Coronary artery (tissue), 2 donors: ENCODE data around the gene GBA3.

Experiments used
- DNase-seq: peaks from one replicate; pipeline ENCODE4 v3.0.0-alpha.2; 2017; ENCODE audit warnings: low spot score
- H3K27ac ChIP-seq, 2 donors: fragments of 200-600 bp; sonication (generic); one replicate each; pipeline ENCODE4 v1.5.1; 2016 to 2019
- H3K4me3 ChIP-seq: fragments of 200-600 bp; sonication (generic); 2 replicates; pipeline ENCODE4 v1.5.1; 2016; ENCODE audit warnings: mild to moderate bottlenecking, moderate library complexity
- TF ChIP-seq, protein P1 (sequence below): fragments of 200-600 bp; sonication (generic); IDR thresholded peaks from one replicate; pipeline ENCODE4 v1.5.1; 2019; ENCODE audit warnings: antibody characterized with exemption

The GBA3 gene

DNA sequence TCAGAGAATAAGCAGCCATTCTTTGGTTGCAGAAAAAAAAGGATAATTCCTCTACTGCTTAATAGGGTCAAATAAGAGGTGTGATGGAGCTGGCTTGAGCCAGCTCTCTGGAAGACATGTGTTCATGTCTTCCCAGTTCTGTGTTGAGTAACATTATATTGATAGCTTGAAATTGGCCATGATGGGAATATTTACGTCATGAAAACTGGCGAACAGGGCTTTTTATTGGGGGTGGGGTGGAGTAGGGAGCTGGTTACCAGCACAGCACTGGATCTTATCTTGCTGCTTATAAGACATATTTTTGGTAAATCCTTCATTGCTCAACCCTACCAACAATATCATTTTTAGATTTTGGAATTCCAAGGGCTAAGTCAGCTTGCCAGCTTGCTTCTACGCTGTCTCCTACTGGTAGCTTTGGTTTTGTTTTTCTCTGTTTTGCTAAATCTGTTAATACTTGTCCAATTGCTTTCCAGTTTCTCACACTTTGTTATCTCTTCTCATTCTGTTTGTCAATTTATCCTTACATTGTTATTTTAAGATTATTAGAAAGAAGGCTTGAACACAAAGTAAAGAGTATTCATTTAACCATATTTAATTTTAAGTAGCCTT, 25.3 kb upstream of the GBA3 start:
- TF ChIP-seq, protein P1, sequence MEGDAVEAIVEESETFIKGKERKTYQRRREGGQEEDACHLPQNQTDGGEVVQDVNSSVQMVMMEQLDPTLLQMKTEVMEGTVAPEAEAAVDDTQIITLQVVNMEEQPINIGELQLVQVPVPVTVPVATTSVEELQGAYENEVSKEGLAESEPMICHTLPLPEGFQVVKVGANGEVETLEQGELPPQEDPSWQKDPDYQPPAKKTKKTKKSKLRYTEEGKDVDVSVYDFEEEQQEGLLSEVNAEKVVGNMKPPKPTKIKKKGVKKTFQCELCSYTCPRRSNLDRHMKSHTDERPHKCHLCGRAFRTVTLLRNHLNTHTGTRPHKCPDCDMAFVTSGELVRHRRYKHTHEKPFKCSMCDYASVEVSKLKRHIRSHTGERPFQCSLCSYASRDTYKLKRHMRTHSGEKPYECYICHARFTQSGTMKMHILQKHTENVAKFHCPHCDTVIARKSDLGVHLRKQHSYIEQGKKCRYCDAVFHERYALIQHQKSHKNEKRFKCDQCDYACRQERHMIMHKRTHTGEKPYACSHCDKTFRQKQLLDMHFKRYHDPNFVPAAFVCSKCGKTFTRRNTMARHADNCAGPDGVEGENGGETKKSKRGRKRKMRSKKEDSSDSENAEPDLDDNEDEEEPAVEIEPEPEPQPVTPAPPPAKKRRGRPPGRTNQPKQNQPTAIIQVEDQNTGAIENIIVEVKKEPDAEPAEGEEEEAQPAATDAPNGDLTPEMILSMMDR: no peak
- H3K27ac ChIP-seq: peak overlapping the region; percentile 27 to 40
- H3K4me3 ChIP-seq: peak overlapping the region; percentile 10
- DNase-seq: no peak

DNA sequence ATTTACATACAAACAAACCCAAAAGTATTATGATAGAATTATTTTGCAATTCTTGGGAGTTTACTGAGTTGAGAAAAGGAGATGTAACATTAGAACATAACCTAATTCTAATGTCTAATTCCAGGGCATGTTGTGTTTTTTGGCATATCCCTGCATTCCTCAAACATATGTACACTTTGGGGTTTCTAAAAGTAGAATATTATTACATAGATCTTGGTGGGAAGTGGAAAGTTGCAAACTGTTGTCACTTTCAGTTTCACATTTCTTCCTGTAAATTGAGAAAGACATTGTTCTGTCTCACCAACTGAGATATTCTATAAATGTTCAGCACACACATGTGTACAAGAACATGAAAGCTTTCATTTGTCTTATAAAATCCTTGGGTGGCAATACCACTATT, 24.4 kb upstream of the GBA3 start:
- H3K27ac ChIP-seq: no peak overlapping the region
- no peak for DNase-seq
- peak overlapping the region; percentile 11 for H3K4me3 ChIP-seq
- TF ChIP-seq, protein P1: no peak

DNA sequence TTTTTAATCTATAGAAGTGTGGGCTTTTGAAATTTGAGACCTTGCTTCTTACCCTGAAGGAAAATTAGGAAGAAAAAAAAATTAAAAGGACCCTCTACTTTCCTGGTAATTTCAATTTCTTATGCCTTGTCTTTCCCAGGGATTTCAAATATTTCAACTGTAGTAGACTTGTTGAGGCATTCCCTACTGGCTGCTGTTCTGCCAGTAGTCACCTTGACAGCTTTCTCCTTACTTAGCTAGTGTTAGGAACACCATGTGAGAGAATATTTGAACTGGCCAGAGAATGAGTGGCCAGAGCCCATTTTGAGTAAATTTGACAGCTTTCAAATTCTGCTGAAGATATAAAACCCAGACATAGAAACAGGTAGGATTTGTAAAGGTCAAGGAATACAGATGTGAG, 24.0 kb upstream of the GBA3 start:
- TF ChIP-seq, protein P1: no peak
- Histone ChIP-seq H3K27ac (no peak overlapping the region), H3K4me3 (no peak overlapping the region)
- DNase-seq: no peak

DNA sequence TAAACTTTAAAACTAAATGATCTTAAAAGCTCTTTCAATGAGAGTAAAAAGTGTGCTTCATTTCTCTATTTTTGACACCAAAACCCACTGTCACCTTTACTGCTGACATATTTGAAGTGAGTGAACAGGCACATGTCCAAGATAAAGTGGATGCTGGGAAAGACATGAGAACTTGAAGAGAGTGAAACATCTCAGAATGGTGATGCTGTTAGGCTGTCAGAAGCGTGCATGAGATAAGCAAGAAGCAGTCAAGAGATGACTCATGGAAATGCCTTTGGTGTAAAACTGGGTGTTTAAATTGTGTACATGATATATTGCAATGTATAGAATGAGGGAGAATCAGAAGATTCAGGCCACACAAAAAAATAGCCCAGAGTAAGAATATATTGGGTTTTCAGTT, 21.8 kb upstream of the GBA3 start:
- no peak for DNase-seq
- TF ChIP-seq, protein P1: no peak

DNA sequence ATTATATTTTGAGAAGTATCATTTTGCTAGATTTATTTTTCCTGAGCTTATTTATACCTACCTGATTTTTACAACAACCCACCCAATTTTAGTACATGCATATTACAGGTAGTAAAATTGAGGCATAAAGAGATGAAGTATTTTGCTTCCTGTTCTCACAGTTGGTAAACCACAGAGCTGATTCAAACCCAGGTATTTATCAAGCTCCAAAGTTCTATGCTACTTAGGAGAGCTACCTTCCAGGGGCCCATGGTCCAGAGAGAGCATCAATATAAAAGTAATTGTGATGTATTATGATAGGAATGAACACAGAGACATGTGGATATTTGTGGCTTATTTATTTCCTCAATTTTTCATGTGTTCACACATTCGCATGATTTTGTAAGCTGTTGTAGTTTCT, 20.2 kb upstream of the GBA3 start:
- H3K4me3 ChIP-seq: no peak overlapping the region
- TF ChIP-seq, protein P1: no peak
- DNase-seq: no peak
- no peak overlapping the region for H3K27ac ChIP-seq

More for the DNA sequence above, 21.8 kb upstream of the GBA3 start:
- H3K27ac ChIP-seq: no peak overlapping the region
- no peak overlapping the region for H3K4me3 ChIP-seq

DNA sequence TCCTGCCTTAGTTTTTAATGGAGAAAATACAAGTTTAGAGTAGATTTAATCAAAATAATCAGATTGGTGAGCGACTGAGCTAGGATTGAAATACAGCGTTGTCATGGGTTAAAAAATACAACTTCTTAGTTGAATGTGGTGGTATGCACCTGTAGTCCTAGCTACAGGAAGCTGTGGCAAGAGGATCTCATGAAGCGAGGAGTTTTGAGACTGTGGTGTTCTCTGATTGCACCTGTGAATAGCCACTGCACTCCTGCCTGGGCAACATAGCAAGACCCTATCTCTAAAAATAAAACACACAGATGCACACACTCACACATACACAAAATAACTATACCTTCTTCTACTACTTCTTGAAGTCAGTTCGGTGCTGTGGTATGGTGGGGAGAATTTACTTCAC, 19.8 kb upstream of the GBA3 start:
- TF ChIP-seq, protein P1: no peak
- no peak overlapping the region for H3K4me3 ChIP-seq
- no peak for DNase-seq
- H3K27ac ChIP-seq: no peak overlapping the region

DNA sequence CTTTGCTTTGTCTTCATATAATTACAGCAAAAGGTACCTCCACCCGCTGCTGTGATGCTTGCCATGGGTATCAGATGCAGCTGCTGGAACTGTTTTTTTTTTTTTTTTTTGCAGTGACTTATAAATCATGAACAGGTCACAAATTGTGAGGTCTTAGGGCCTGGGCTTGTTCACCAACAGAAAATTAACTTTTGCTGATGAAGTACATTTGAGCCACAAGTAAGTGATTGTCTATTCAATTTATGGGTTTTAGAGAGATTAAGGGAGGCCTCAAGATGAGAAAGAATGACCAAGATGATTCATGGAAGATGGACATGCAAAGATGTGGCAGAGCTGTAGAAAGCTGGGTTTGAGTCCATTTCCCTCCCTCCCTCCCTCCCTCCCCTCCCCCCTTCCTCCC, 18.0 kb upstream of the GBA3 start:
- Histone ChIP-seq H3K4me3 (no peak overlapping the region), H3K27ac (no peak overlapping the region)
- DNase-seq: no peak
- TF ChIP-seq, protein P1: no peak
